Glutamatergic neuron (in vitro differentiated cells): ENCODE data around the gene NOP56. TPM values are rescaled to one million over a fixed set of nuclear protein-coding genes. Genes with fewer than 3 reads are reported as not detected.

Source experiments
- DNase-seq: peaks from one replicate; pipeline ENCODE4 v3.0.0; 2022
- H3K27ac Mint-ChIP-seq: one replicate; pipeline ENCODE4 v1.8.0; 2020; ENCODE audit warnings: mild to moderate bottlenecking, mixed read lengths, inconsistent platforms; ENCODE audit not compliant: unreplicated experiment
- H3K27me3 Mint-ChIP-seq: one replicate; pipeline ENCODE4 v1.8.0; 2020; ENCODE audit warnings: mild to moderate bottlenecking, moderate library complexity, mixed read lengths, inconsistent platforms; ENCODE audit not compliant: unreplicated experiment
- H3K36me3 Mint-ChIP-seq: one replicate; pipeline ENCODE4 v1.8.0; 2020; ENCODE audit warnings: mild to moderate bottlenecking, mixed read lengths, inconsistent platforms; ENCODE audit not compliant: unreplicated experiment
- H3K4me1 Mint-ChIP-seq: one replicate; pipeline ENCODE4 v1.8.0; 2020; ENCODE audit warnings: mild to moderate bottlenecking, low read depth, mixed read lengths, inconsistent platforms; ENCODE audit not compliant: unreplicated experiment
- H3K4me3 Mint-ChIP-seq: one replicate; pipeline ENCODE4 v1.8.0; 2020; ENCODE audit warnings: mild to moderate bottlenecking, mixed read lengths, inconsistent platforms; ENCODE audit not compliant: unreplicated experiment
- H3K9me3 Mint-ChIP-seq: one replicate; pipeline ENCODE4 v1.8.0; 2020; ENCODE audit warnings: mild to moderate bottlenecking, moderate library complexity, mixed read lengths, inconsistent platforms; ENCODE audit not compliant: unreplicated experiment
- CTCF ChIP-seq: fragments of 200-600 bp; sonication (generic); IDR thresholded peaks from one replicate; pipeline ENCODE4 v1.5.0; 2021; ENCODE audit not compliant: partially characterized antibody, unreplicated experiment
- total RNA-seq: library from RNA; stranded (reverse); fragmentation: NEBNext Ultra II Directional; extraction: Animal tissue kit (Norgen Biotek cat#: 25700); gene quantifications from one replicate; pipeline ENCODE4 v1.2.1, GENCODE V29; 2021; ENCODE audit not compliant: unreplicated experiment

Gene NOP56
- total RNA-seq, 1 donor from 2014 or later: 185 TPM

- no peak for TF ChIP-seq CTCF
- H3K4me3 Mint-ChIP-seq: peak overlapping the region; percentile 90
- peak overlapping the region; percentile 28 for H3K27ac Mint-ChIP-seq
- peaks cover 4% of the 10 kb centered on the region for H3K36me3 Mint-ChIP-seq
- H3K4me1 Mint-ChIP-seq: peaks cover 5% of the 10 kb centered on the region
- peaks cover 13% of the 10 kb centered on the region for H3K27me3 Mint-ChIP-seq
- no peak for DNase-seq
- peaks cover 5% of the 10 kb centered on the region for H3K9me3 Mint-ChIP-seq
Observed at GRCh38 chr20:2654384-2654822, 2.0 kb downstream of the NOP56 start.

DNA sequence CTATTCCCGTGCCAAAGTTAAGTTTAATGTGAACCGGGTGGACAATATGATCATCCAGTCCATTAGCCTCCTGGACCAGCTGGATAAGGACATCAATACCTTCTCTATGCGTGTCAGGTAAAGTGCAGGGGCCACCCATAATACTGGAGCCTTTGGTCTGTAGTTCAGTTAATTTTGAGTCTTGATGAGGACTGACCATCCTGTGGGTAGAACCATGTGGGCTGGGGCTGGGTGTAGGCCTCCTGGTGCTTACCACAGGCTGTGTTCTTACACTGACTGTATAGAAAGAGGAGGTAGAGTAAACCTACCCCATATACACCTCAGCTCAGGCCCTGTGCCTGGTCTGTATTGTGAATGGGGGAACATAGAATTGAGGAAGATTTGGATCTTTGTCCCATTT is 2.4 kb downstream of the NOP56 start:
- Mint-ChIP-seq H3K27me3 (peaks cover 13% of the 10 kb centered on the region), H3K36me3 (peaks cover 4% of the 10 kb centered on the region), H3K9me3 (peaks cover 5% of the 10 kb centered on the region), H3K27ac (peak overlapping the region; percentile 28), H3K4me1 (peaks cover 5% of the 10 kb centered on the region), H3K4me3 (peak overlapping the region; percentile 90)
- DNase-seq: no peak
- TF ChIP-seq CTCF: no peak

- TF ChIP-seq CTCF: no peak
- H3K4me1 Mint-ChIP-seq: peaks cover 5% of the 10 kb centered on the region
- H3K4me3 Mint-ChIP-seq: no peak overlapping the region
- no peak overlapping the region for H3K27ac Mint-ChIP-seq
- peaks cover 4% of the 10 kb centered on the region for H3K36me3 Mint-ChIP-seq
- peaks cover 13% of the 10 kb centered on the region for H3K27me3 Mint-ChIP-seq
- peaks cover 5% of the 10 kb centered on the region for H3K9me3 Mint-ChIP-seq
- no peak for DNase-seq
Observed at GRCh38 chr20:2655331-2656116, 3.1 kb downstream of the NOP56 start.

DNA sequence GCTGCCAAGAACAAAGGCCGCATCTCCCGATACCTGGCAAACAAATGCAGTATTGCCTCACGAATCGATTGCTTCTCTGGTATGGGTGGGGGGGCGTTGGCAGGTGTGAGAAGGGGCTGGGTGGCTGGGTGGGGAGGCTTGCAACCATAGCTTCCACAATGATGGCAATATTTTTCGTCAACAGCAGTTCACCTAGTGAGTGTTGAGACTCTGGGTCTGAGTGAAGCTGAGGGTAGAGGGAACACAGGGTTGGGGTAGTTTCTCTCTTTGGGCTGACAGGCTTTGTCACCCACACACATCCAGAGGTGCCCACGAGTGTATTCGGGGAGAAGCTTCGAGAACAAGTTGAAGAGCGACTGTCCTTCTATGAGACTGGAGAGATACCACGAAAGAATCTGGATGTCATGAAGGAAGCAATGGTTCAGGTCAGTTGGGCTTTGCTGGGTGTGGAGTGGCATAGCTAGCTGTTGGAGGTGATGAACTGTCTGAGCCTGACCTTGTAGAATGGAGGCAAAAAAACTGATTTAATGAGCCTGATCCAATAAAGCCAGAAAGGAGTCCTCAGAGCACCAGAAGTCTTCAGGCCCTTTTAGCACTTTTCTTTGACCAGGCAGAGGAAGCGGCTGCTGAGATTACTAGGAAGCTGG is 4.2 kb downstream of the NOP56 start:
- Mint-ChIP-seq H3K4me1 (peaks cover 5% of the 10 kb centered on the region), H3K36me3 (peaks cover 4% of the 10 kb centered on the region), H3K9me3 (peaks cover 5% of the 10 kb centered on the region), H3K4me3 (no peak overlapping the region), H3K27me3 (peaks cover 12% of the 10 kb centered on the region), H3K27ac (no peak overlapping the region)
- DNase-seq: no peak
- TF ChIP-seq CTCF: no peak

- peaks cover 5% of the 10 kb centered on the region for H3K4me1 Mint-ChIP-seq
- TF ChIP-seq CTCF: no peak
- peaks cover 10% of the 10 kb centered on the region for H3K27me3 Mint-ChIP-seq
- H3K27ac Mint-ChIP-seq: no peak overlapping the region
- H3K9me3 Mint-ChIP-seq: peaks cover 6% of the 10 kb centered on the region
- peaks cover 4% of the 10 kb centered on the region for H3K36me3 Mint-ChIP-seq
- no peak overlapping the region for H3K4me3 Mint-ChIP-seq
- DNase-seq: no peak
Observed at GRCh38 chr20:2657241-2657640, 4.8 kb downstream of the NOP56 start.
